Transverse colon (tissue), 4 donors: ENCODE measurements around the gene FAM43A.

Experiments used
- CTCF ChIP-seq, 5 experiments: fragments of 200-600 bp in 3 of 5; fragments of 450-650 bp in 2 of 5; sonication (generic) in 3 of 5; IDR thresholded peaks; 1 replicate in 2 of 5; 2 replicates in 3 of 5; pipeline ENCODE4 v1.5.1; 2016 to 2017; ENCODE audit warnings: antibody characterized with exemption in 5 of 5, inconsistent platforms in 3 of 5, mild to moderate bottlenecking in 2 of 5, moderate library complexity in 1 of 5
- POLR2AphosphoS5 ChIP-seq, 3 donors: sonication (generic); formaldehyde crosslinking; IDR thresholded peaks; one replicate each; pipeline ENCODE4 v1.6.1; 2016; ENCODE audit warnings: antibody characterized with exemption in 3 of 3

- TF ChIP-seq CTCF (IDR thresholded peaks at IDR 0.05), result no peak
- no peak for TF ChIP-seq POLR2AphosphoS5 (IDR thresholded peaks at IDR 0.05)
Measured at GRCh38 chr3:194696702-194697101, 11.0 kb downstream of the FAM43A start.
